Sigmoid colon (tissue), 7 donors: Measurements from ENCODE around the gene MARCO. TPM values are rescaled to one million over a fixed set of nuclear protein-coding genes. Genes with fewer than 3 reads are reported as not detected.

Experiments used
- DNase-seq: peaks from one replicate; pipeline ENCODE4 v3.0.0-alpha.2; 2019
- H3K27ac ChIP-seq, 4 donors: fragments of 200-600 bp; sonication (generic); one replicate each; pipeline ENCODE4 v1.5.1; 2016 to 2019; ENCODE audit warnings: mild to moderate bottlenecking in 1 of 4
- H3K27me3 ChIP-seq, 3 donors: fragments of 200-600 bp; sonication (generic); one replicate each; pipeline ENCODE4 v1.5.1; 2019; ENCODE audit warnings: mild to moderate bottlenecking in 1 of 3
- H3K36me3 ChIP-seq, 4 donors: fragments of 200-600 bp; sonication (generic); one replicate each; pipeline ENCODE4 v1.5.1; 2016 to 2019
- H3K4me1 ChIP-seq, 4 donors: fragments of 200-600 bp; sonication (generic); one replicate each; pipeline ENCODE4 v1.5.1; 2017 to 2019
- H3K4me3 ChIP-seq, 4 donors: fragments of 200-600 bp; sonication (generic); one replicate each; pipeline ENCODE4 v1.5.1; 2017 to 2019; ENCODE audit warnings: mild to moderate bottlenecking in 2 of 4, moderate library complexity in 1 of 4
- H3K9me3 ChIP-seq, 4 donors: fragments of 200-600 bp in 3 of 4; sonication (generic) in 3 of 4; one replicate each; pipeline versions ENCODE4 v1.5.1 to v1.6.1; 2013 to 2019
- CTCF ChIP-seq, 4 experiments: fragments of 450-650 bp in 3 of 4; fragments of 200-600 bp in 1 of 4; IDR thresholded peaks; one replicate each; pipeline ENCODE4 v1.5.1; 2016 to 2019; ENCODE audit warnings: antibody characterized with exemption in 4 of 4, mild to moderate bottlenecking in 3 of 4, moderate library complexity in 2 of 4
- EP300 ChIP-seq, 4 donors: sonication (generic); formaldehyde crosslinking; IDR thresholded peaks; one replicate each; pipeline ENCODE4 v1.6.1; 2017; ENCODE audit warnings: antibody characterized with exemption in 4 of 4
- POLR2A ChIP-seq, 2 donors: fragments of 450-650 bp; IDR thresholded peaks; one replicate each; pipeline ENCODE4 v1.6.1; 2016; ENCODE audit warnings: antibody characterized with exemption in 2 of 2, mild to moderate bottlenecking in 2 of 2, moderate library complexity in 2 of 2
- POLR2AphosphoS5 ChIP-seq, 4 donors: sonication (generic); formaldehyde crosslinking; IDR thresholded peaks; one replicate each; pipeline ENCODE4 v1.6.1; 2017; ENCODE audit warnings: antibody characterized with exemption in 4 of 4
- WGBS, 2 donors: extraction: QIAGEN DNeasy Blood & Tissue Kit; methylation state at CpG; one replicate each; pipeline ENCODE4 v1.1.7; 2013; 5-methylcytosine and 5-hydroxymethylcytosine counted together
- intact Hi-C: fragments of 100-400 bp; cut with DNase I; formaldehyde crosslinking; loops from one replicate; pipeline ENCODE4 v1.15.1; 2023
- polyA plus RNA-seq, 3 donors: library from polyadenylated mRNA; stranded (reverse); fragments of 200-250 nt; gene quantifications; one replicate each; pipeline ENCODE4 v1.2.3, GENCODE V29; 2013
- total RNA-seq, 4 donors: library from RNA; depleted of rRNA; stranded (reverse); fragments of >200 nt; gene quantifications; one replicate each; pipeline ENCODE4 v1.1.0, GENCODE V29; 2016
- donor health status: healthy with polysubstance abuse.
- donor health status: Bipolar disorder and iron deficiency.
- donor health status: healthy.

Gene MARCO
- total and polyA plus RNA-seq, 7 donors = 3.3 to 18.7 (median 10.6) TPM; not detected in 1

- H3K27me3 ChIP-seq = no peaks in the 10 kb centered on the region
- no peak overlapping the region for H3K27ac ChIP-seq
- TF ChIP-seq CTCF (IDR thresholded peaks at IDR 0.05) (no peak), POLR2A (IDR thresholded peaks at IDR 0.05) (no peak), EP300 (IDR thresholded peaks at IDR 0.05) (no peak), POLR2AphosphoS5 (IDR thresholded peaks at IDR 0.05) (no peak)
- intact Hi-C loops = no loop called here
- no peaks in the 10 kb centered on the region for H3K9me3 ChIP-seq
- WGBS, 2 donors = 86% methylated on average over 10 of the region's 10 CpGs
- H3K36me3 ChIP-seq = no peaks in the 10 kb centered on the region
- no peak for DNase-seq
- H3K4me3 ChIP-seq = no peak overlapping the region
- H3K4me1 ChIP-seq = no peaks in the 10 kb centered on the region
Measured at GRCh38 chr2:118990757-118991545, 49.0 kb downstream of the MARCO start.

GRCh38 chr2:118991554-118991953, 49.6 kb downstream of the MARCO start:
- TF ChIP-seq CTCF (IDR thresholded peaks at IDR 0.05) = no peak
- TF ChIP-seq EP300 (IDR thresholded peaks at IDR 0.05) = no peak
- TF ChIP-seq POLR2AphosphoS5 (IDR thresholded peaks at IDR 0.05) = no peak
- no peak for TF ChIP-seq POLR2A (IDR thresholded peaks at IDR 0.05)
- H3K36me3 ChIP-seq = no peaks in the 10 kb centered on the region
- intact Hi-C loops = no loop called here

GRCh38 chr2:118992740-118993391, 50.9 kb downstream of the MARCO start:
- intact Hi-C loops = no loop called here
- Histone ChIP-seq H3K27ac (no peak overlapping the region), H3K4me3 (no peak overlapping the region), H3K36me3 (no peaks in the 10 kb centered on the region), H3K27me3 (no peaks in the 10 kb centered on the region), H3K4me1 (no peaks in the 10 kb centered on the region), H3K9me3 (no peaks in the 10 kb centered on the region)
- no peak for DNase-seq
- WGBS, 2 donors = 80 to 87% methylated on average over 13 of the region's 13 CpGs
- no peak for TF ChIP-seq POLR2AphosphoS5 (IDR thresholded peaks at IDR 0.05)
- TF ChIP-seq EP300 (IDR thresholded peaks at IDR 0.05) = no peak
- TF ChIP-seq POLR2A (IDR thresholded peaks at IDR 0.05) = no peak
- no peak for TF ChIP-seq CTCF (IDR thresholded peaks at IDR 0.05)

More at GRCh38 chr2:118991554-118991953, 49.6 kb downstream of the MARCO start:
- no peaks in the 10 kb centered on the region for H3K4me1 ChIP-seq
- no peak for DNase-seq
- no peak overlapping the region for H3K27ac ChIP-seq
- WGBS, 2 donors = 81 to 96% methylated on average over 1 of the region's 1 CpG
- no peaks in the 10 kb centered on the region for H3K9me3 ChIP-seq
- H3K27me3 ChIP-seq = no peaks in the 10 kb centered on the region
- H3K4me3 ChIP-seq = no peak overlapping the region

- no peaks in the 10 kb centered on the region for H3K9me3 ChIP-seq
- no peaks in the 10 kb centered on the region for H3K27me3 ChIP-seq
- no peak for DNase-seq
- WGBS, 2 donors = 89 to 90% methylated on average over 4 of the region's 4 CpGs
- intact Hi-C loops = no loop called here
- H3K27ac ChIP-seq = no peak overlapping the region
- no peaks in the 10 kb centered on the region for H3K4me1 ChIP-seq
- H3K4me3 ChIP-seq = no peak overlapping the region
- no peaks in the 10 kb centered on the region for H3K36me3 ChIP-seq
- TF ChIP-seq EP300 (IDR thresholded peaks at IDR 0.05) (no peak), CTCF (IDR thresholded peaks at IDR 0.05) (no peak), POLR2AphosphoS5 (IDR thresholded peaks at IDR 0.05) (no peak), POLR2A (IDR thresholded peaks at IDR 0.05) (no peak)
Measured at GRCh38 chr2:118993392-118993752, 51.4 kb downstream of the MARCO start.
